ENCODE data around the gene RPTOR.
A peak's percentile ranks its signal among the peaks of the same experiment; 100 is the strongest.

RPTOR gene

GRCh38 chr17:80929449-80929848 lies 384.8 kb downstream of the RPTOR start:
- no peak for DNase-seq (ENCODE audit: low spot score)

- no peak for DNase-seq (ENCODE audit: low spot score)
Observed at GRCh38 chr17:80930335-80931279, 386.0 kb downstream of the RPTOR start.

- DNase-seq (ENCODE audit: low spot score), result no peak
Observed at GRCh38 chr17:80931421-80932265, 387.0 kb downstream of the RPTOR start.

GRCh38 chr17:80935526-80935925 lies 390.9 kb downstream of the RPTOR start:
- DNase-seq (ENCODE audit: low spot score), result no peak

GRCh38 chr17:80936218-80936617 lies 391.6 kb downstream of the RPTOR start:
- DNase-seq (ENCODE audit: low spot score), result no peak

- no peak for DNase-seq (ENCODE audit: low spot score)
Observed at GRCh38 chr17:80936723-80937122, 392.1 kb downstream of the RPTOR start.

GRCh38 chr17:80937462-80938381 lies 393.1 kb downstream of the RPTOR start:
- DNase-seq (ENCODE audit: low spot score), result no peak

GRCh38 chr17:80938556-80938955 lies 393.9 kb downstream of the RPTOR start:
- DNase-seq (ENCODE audit: low spot score), result no peak

- DNase-seq (ENCODE audit: low spot score), result no peak
Observed at GRCh38 chr17:80939151-80940145, 394.8 kb downstream of the RPTOR start.

- no peak for DNase-seq (ENCODE audit: low spot score)
Observed at GRCh38 chr17:80940171-80941123, 395.8 kb downstream of the RPTOR start.

- no peak for DNase-seq (ENCODE audit: low spot score)
Observed at GRCh38 chr17:80941171-80941570, 396.5 kb downstream of the RPTOR start.

GRCh38 chr17:80941743-80942422 lies 397.2 kb downstream of the RPTOR start:
- DNase-seq (ENCODE audit: low spot score), result no peak

- peak; percentile 2 for DNase-seq (ENCODE audit: low spot score)
Observed at GRCh38 chr17:80942423-80943345, 398.0 kb downstream of the RPTOR start.

GRCh38 chr17:80943346-80944145 lies 398.9 kb downstream of the RPTOR start:
- no peak for DNase-seq (ENCODE audit: low spot score)

- DNase-seq (ENCODE audit: low spot score), result no peak
Observed at GRCh38 chr17:80944326-80944725, 399.7 kb downstream of the RPTOR start.

- DNase-seq (ENCODE audit: low spot score), result no peak
Observed at GRCh38 chr17:80945736-80946135, 401.1 kb downstream of the RPTOR start.

- no peak for DNase-seq (ENCODE audit: low spot score)
Observed at GRCh38 chr17:80946449-80946848, 401.8 kb downstream of the RPTOR start.
